Stomach smooth muscle (tissue), 2 donors: ENCODE results near the gene RGS21.

Experiments used
- H3K27ac ChIP-seq: one replicate; pipeline ENCODE4 v1.7.0; 2013; ENCODE audit warnings: mild to moderate bottlenecking, low read length, inconsistent platforms
- H3K27me3 ChIP-seq, 2 donors: one replicate each; pipeline ENCODE4 v1.7.0; 2013; ENCODE audit warnings: low read length in 2 of 2; ENCODE audit not compliant: insufficient read depth in 2 of 2, control insufficient read depth in 1 of 2
- H3K36me3 ChIP-seq, 2 donors: one replicate each; pipeline ENCODE4 v1.7.0; 2013; ENCODE audit warnings: low read length in 2 of 2; ENCODE audit not compliant: control insufficient read depth in 2 of 2, insufficient read depth in 2 of 2
- H3K4me1 ChIP-seq: one replicate; pipeline ENCODE4 v1.7.0; 2013; ENCODE audit warnings: low read length; ENCODE audit not compliant: control insufficient read depth, insufficient read depth
- H3K4me3 ChIP-seq, 2 donors: one replicate each; pipeline ENCODE4 v1.7.0; 2013; ENCODE audit warnings: low read length in 2 of 2
- H3K9ac ChIP-seq, 2 donors: one replicate each; pipeline ENCODE4 v1.7.0; 2013; ENCODE audit warnings: low read length in 2 of 2, mild to moderate bottlenecking in 1 of 2
- H3K9me3 ChIP-seq, 2 donors: one replicate each; pipeline ENCODE4 v1.7.0; 2013; ENCODE audit warnings: low read length in 2 of 2; ENCODE audit not compliant: control insufficient read depth in 2 of 2
- donor health status: healthy.
- donor health status: Pancreatic carcinoma.

The RGS21 gene

DNA sequence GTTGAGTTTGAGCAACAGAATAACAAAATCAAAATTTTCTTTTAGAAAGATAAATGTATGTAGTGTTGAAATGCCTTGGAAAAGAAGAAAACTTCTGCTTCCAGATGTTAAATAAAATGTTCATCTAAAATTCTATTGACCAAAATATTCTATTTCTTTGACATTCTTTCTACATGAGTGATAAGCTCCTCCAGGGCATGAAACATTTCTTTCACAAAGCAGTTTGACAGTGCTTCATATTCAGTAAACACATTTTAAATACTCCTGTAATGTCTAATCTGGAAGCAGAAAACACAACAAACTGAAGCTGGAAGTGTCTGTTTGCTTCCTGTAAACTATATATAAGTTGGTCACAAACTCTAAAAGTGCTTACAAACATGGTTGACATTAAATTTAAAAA lies 61.5 kb downstream of the RGS21 start:
- Histone ChIP-seq H3K27me3 (no peaks in the 10 kb centered on the region), H3K36me3 (no peaks in the 10 kb centered on the region), H3K4me3 (no peak overlapping the region), H3K4me1 (no peaks in the 10 kb centered on the region), H3K9ac (no peak overlapping the region), H3K9me3 (no peaks in the 10 kb centered on the region), H3K27ac (no peak overlapping the region)

DNA sequence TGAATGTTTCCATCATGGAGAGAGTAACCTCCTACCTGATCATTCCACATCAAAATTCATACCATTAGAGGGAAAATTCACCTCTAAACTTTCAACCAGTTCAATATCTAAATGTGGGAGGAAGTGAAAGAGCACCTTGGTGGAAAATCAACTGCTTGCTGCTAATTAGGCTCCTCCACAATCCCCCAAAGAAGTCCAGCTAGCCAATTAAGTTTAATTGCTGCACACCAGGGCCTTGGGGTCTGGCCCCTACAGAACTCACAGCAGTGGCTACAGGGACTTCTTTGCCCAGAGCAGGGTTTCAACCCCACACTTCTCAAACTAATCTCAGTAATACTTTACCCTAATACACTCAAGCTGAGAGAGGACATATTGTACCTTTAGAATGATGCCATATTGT lies 62.1 kb downstream of the RGS21 start:
- Histone ChIP-seq H3K4me1 (no peaks in the 10 kb centered on the region), H3K36me3 (no peaks in the 10 kb centered on the region), H3K4me3 (no peak overlapping the region), H3K9ac (no peak overlapping the region), H3K9me3 (no peaks in the 10 kb centered on the region), H3K27me3 (no peaks in the 10 kb centered on the region), H3K27ac (no peak overlapping the region)

DNA sequence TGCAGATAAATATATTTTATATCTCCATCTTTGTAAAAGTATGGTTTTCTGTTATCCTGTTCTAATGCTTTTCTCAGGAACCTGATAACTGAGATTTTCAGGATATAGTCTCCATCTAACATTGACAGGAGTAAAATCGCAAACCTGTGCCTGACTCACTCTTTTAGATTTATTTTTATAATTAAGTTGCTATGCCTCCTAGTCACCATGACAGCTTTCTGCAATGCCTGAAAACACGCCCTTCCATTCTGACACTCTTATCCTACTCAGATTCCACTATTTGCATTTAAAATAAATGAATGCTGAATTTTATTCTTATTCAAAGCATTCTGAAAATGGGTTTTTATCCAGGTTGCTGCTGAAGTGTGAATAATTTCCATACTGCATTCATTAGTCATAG lies 62.8 kb downstream of the RGS21 start:
- H3K36me3 ChIP-seq = no peaks in the 10 kb centered on the region
- no peaks in the 10 kb centered on the region for H3K4me1 ChIP-seq

GRCh38 chr1:192382758-192383157 lies 66.0 kb downstream of the RGS21 start:
- Histone ChIP-seq H3K9ac (no peak overlapping the region), H3K36me3 (no peaks in the 10 kb centered on the region), H3K4me3 (no peak overlapping the region), H3K9me3 (no peaks in the 10 kb centered on the region), H3K27me3 (no peaks in the 10 kb centered on the region), H3K4me1 (no peaks in the 10 kb centered on the region), H3K27ac (no peak overlapping the region)

More for the DNA sequence above, 62.8 kb downstream of the RGS21 start:
- no peak overlapping the region for H3K27ac ChIP-seq
- H3K9ac ChIP-seq = no peak overlapping the region
- H3K9me3 ChIP-seq = no peaks in the 10 kb centered on the region
- H3K4me3 ChIP-seq = no peak overlapping the region
- no peaks in the 10 kb centered on the region for H3K27me3 ChIP-seq

- Histone ChIP-seq H3K4me1 (no peaks in the 10 kb centered on the region), H3K4me3 (no peak overlapping the region)
These were observed 69.4 kb downstream of the RGS21 start for GRCh38 chr1:192386051-192386650.

GRCh38 chr1:192395211-192395610 lies 78.4 kb downstream of the RGS21 start:
- Histone ChIP-seq H3K9me3 (no peaks in the 10 kb centered on the region), H3K27ac (no peak overlapping the region), H3K4me3 (no peak overlapping the region), H3K4me1 (no peaks in the 10 kb centered on the region), H3K9ac (no peak overlapping the region), H3K27me3 (no peaks in the 10 kb centered on the region), H3K36me3 (no peaks in the 10 kb centered on the region)

More at GRCh38 chr1:192386051-192386650, 69.4 kb downstream of the RGS21 start:
- Histone ChIP-seq H3K9ac (no peak overlapping the region), H3K27ac (no peak overlapping the region), H3K9me3 (no peaks in the 10 kb centered on the region), H3K36me3 (no peaks in the 10 kb centered on the region), H3K27me3 (no peaks in the 10 kb centered on the region)

DNA sequence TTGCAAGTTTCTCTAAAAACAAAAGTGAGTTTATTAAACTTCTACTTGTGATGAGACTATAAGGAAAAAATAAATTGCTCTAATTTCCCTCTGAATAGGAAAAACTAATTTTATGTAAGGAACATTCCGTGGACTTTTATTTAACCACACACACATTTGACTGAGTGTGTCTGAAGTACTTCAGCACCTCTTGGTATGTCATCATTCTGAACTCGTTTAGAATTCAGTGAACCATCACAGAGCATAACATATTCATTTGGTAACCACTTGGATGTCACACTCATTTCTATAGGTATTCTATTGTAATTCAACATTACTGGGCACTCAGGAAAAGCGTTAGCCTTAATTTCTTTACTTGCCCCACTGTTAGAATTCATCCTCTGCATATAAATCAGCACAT lies 79.1 kb downstream of the RGS21 start:
- no peaks in the 10 kb centered on the region for H3K9me3 ChIP-seq
- no peak overlapping the region for H3K27ac ChIP-seq
- no peaks in the 10 kb centered on the region for H3K36me3 ChIP-seq

GRCh38 chr1:192399161-192399560 lies 82.4 kb downstream of the RGS21 start:
- H3K27ac ChIP-seq = no peak overlapping the region
- no peak overlapping the region for H3K9ac ChIP-seq
- no peaks in the 10 kb centered on the region for H3K27me3 ChIP-seq
- no peaks in the 10 kb centered on the region for H3K36me3 ChIP-seq
- H3K4me3 ChIP-seq = no peak overlapping the region
- H3K4me1 ChIP-seq = no peaks in the 10 kb centered on the region
- H3K9me3 ChIP-seq = no peaks in the 10 kb centered on the region

More for the DNA sequence above, 79.1 kb downstream of the RGS21 start:
- no peaks in the 10 kb centered on the region for H3K27me3 ChIP-seq
- no peaks in the 10 kb centered on the region for H3K4me1 ChIP-seq
- no peak overlapping the region for H3K9ac ChIP-seq
- no peak overlapping the region for H3K4me3 ChIP-seq

GRCh38 chr1:192401825-192402224 lies 85.0 kb downstream of the RGS21 start:
- Histone ChIP-seq H3K4me3 (peak overlapping the region in 1 of 2 donors; percentile 25), H3K27me3 (no peaks in the 10 kb centered on the region), H3K27ac (no peak overlapping the region)

GRCh38 chr1:192402571-192402970 lies 85.8 kb downstream of the RGS21 start:
- Histone ChIP-seq H3K9me3 (no peaks in the 10 kb centered on the region), H3K4me1 (no peaks in the 10 kb centered on the region), H3K36me3 (no peaks in the 10 kb centered on the region), H3K4me3 (no peak overlapping the region), H3K27ac (no peak overlapping the region), H3K9ac (no peak overlapping the region), H3K27me3 (no peaks in the 10 kb centered on the region)

More at GRCh38 chr1:192401825-192402224, 85.0 kb downstream of the RGS21 start:
- H3K4me1 ChIP-seq = no peaks in the 10 kb centered on the region
- H3K9me3 ChIP-seq = no peaks in the 10 kb centered on the region
- no peak overlapping the region for H3K9ac ChIP-seq
- no peaks in the 10 kb centered on the region for H3K36me3 ChIP-seq

DNA sequence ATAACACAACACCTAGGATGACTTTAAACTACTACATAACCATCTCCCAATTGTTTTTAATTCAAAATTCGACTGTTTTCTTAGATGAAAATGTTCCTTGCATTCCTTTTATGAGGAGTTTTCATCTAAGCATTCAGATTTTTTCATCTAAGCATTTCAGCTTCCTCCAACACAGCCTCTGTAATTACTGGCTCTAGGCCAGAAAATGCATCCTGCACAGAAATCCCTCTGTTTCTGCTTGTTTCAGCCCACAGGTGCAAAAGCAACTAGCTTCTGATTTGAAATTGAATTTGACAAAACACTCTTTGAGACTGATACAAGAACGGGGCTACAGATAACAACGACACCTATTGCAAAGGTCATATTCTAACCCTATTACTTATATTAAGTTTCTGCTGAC lies 90.4 kb downstream of the RGS21 start:
- Histone ChIP-seq H3K4me3 (no peak overlapping the region), H3K9ac (no peak overlapping the region), H3K4me1 (no peaks in the 10 kb centered on the region), H3K9me3 (no peaks in the 10 kb centered on the region), H3K27ac (no peak overlapping the region), H3K27me3 (no peaks in the 10 kb centered on the region), H3K36me3 (no peaks in the 10 kb centered on the region)
